SK-N-SH treated with all-trans-retinoic acid at 6 μM for 48 hours (cell line): ENCODE measurements around the gene RPS29.

ENCODE experiments used
- ATAC-seq: fragments of 200-7000 bp; cut with Tn5 transposase; 3 replicates; pipeline ENCODE4 v1.9.1; 2020; ENCODE audit warnings: mild to moderate bottlenecking, moderate library complexity
- ARNTL ChIP-seq: fragments of 450-650 bp; formaldehyde crosslinking; IDR thresholded peaks from 2 replicates; pipeline ENCODE4 v1.5.0; 2020; ENCODE audit warnings: low read depth, mild to moderate bottlenecking, moderate library complexity, borderline replicate concordance
- BACH2 ChIP-seq: fragments of 250-450 bp; sonication (Bioruptor Pico); IDR thresholded peaks from 2 replicates; pipeline ENCODE4 v1.9.0; 2021; ENCODE audit warnings: mild to moderate bottlenecking, borderline replicate concordance
- CSDC2 ChIP-seq: fragments of 250-450 bp; sonication (Bioruptor Pico); IDR thresholded peaks from 2 replicates; pipeline ENCODE4 v1.5.0; 2020; ENCODE audit warnings: mild to moderate bottlenecking, moderate library complexity
- ESRRG ChIP-seq: fragments of 250-450 bp; sonication (Bioruptor Pico); IDR thresholded peaks from 2 replicates; pipeline ENCODE4 v1.6.1; 2021; ENCODE audit warnings: mild to moderate bottlenecking
- GLIS3 ChIP-seq: fragments of 250-450 bp; sonication (Bioruptor Pico); IDR thresholded peaks from 2 replicates; pipeline ENCODE4 v1.5.0; 2020; ENCODE audit warnings: mild to moderate bottlenecking, moderate library complexity
- ISL1 ChIP-seq: fragments of 250-450 bp; sonication (Bioruptor Pico); IDR thresholded peaks from 2 replicates; pipeline ENCODE4 v2.1.2; 2022; ENCODE audit warnings: mild to moderate bottlenecking, moderate library complexity
- OSR1 ChIP-seq: fragments of 250-450 bp; sonication (Bioruptor Pico); IDR thresholded peaks from 2 replicates; pipeline ENCODE4 v1.8.0; 2022; ENCODE audit warnings: moderate library complexity, mild to moderate bottlenecking, inconsistent platforms
- PPARA ChIP-seq: fragments of 250-450 bp; sonication (Bioruptor Pico); IDR thresholded peaks from 2 replicates; pipeline ENCODE4 v1.5.0; 2020; ENCODE audit warnings: mild to moderate bottlenecking, borderline replicate concordance
- RARB ChIP-seq: fragments of 250-450 bp; sonication (Bioruptor Pico); IDR thresholded peaks from 2 replicates; pipeline ENCODE4 v1.8.0; 2021; ENCODE audit warnings: mild to moderate bottlenecking, moderate library complexity
- SNAI2 ChIP-seq: fragments of 250-450 bp; sonication (Bioruptor Pico); IDR thresholded peaks from 2 replicates; pipeline ENCODE4 v1.5.0; 2020; ENCODE audit warnings: mild to moderate bottlenecking, moderate library complexity
- TCF4 ChIP-seq: fragments of 250-450 bp; sonication (Bioruptor Pico); IDR thresholded peaks from 2 replicates; pipeline ENCODE4 v1.8.0; 2021; ENCODE audit warnings: mild to moderate bottlenecking, moderate library complexity, borderline replicate concordance
- ZFP3 ChIP-seq: fragments of 250-450 bp; sonication (Bioruptor Pico); IDR thresholded peaks from 2 replicates; pipeline ENCODE4 v1.5.0; 2020; ENCODE audit warnings: mild to moderate bottlenecking, moderate library complexity
- ZFP30 ChIP-seq: fragments of 450-650 bp; formaldehyde crosslinking; IDR thresholded peaks from 2 replicates; pipeline ENCODE4 v1.5.0; 2022; ENCODE audit warnings: mild to moderate bottlenecking, moderate library complexity
- ZNF565 ChIP-seq: fragments of 450-650 bp; formaldehyde crosslinking; conservative IDR thresholded peaks from 2 replicates; pipeline ENCODE4 v1.5.0; 2020; ENCODE audit warnings: low read depth, mild to moderate bottlenecking, moderate library complexity
- ZNF70 ChIP-seq: fragments of 450-650 bp; formaldehyde crosslinking; IDR thresholded peaks from 2 replicates; pipeline ENCODE4 v1.5.0; 2020; ENCODE audit warnings: mild to moderate bottlenecking, moderate library complexity
- ZNF8 ChIP-seq: fragments of 450-650 bp; formaldehyde crosslinking; IDR thresholded peaks from 2 replicates; pipeline ENCODE4 v1.5.0; 2020; ENCODE audit warnings: mild to moderate bottlenecking, moderate library complexity
- TF ChIP-seq, protein P1 (sequence below): fragments of 250-450 bp; sonication (Bioruptor Pico); IDR thresholded peaks from 2 replicates; pipeline ENCODE4 v1.5.1; 2020; ENCODE audit warnings: low read depth, mild to moderate bottlenecking, moderate library complexity
- TF ChIP-seq, protein P2 (sequence below): fragments of 250-450 bp; sonication (Bioruptor Pico); IDR thresholded peaks from 2 replicates; pipeline ENCODE4 v1.8.0; 2020; ENCODE audit warnings: mild to moderate bottlenecking, moderate library complexity, borderline replicate concordance
- TF ChIP-seq, protein P3 (sequence below): fragments of 250-450 bp; sonication (Bioruptor Pico); IDR thresholded peaks from 2 replicates; pipeline ENCODE4 v1.8.0; 2021; ENCODE audit warnings: low read depth, mild to moderate bottlenecking, moderate library complexity, borderline replicate concordance
- TF ChIP-seq, protein P4 (sequence below): fragments of 250-450 bp; sonication (Bioruptor Pico); IDR thresholded peaks from 2 replicates; pipeline ENCODE4 v1.5.0; 2020; ENCODE audit warnings: mild to moderate bottlenecking, moderate library complexity

The RPS29 gene

DNA sequence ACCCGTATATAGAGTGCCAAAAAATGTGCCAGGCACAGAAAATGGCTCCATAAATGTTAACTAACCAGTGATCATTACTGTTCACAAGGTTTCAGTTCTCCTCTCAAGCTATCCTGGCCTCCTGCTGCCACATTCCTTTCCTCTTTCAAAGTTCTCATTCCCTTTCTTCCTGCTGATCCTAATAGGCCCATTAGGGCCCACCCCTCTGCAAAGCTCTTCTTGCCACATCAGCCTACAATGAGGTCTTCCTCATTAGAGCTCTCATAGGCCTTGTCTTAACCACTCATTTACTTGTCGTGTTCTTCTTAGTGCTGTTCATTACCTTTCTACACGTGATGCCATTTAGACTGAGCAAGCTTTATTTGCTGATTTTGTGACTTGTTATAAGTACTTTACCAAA is 40.5 kb downstream of the RPS29 start:
- TF ChIP-seq SNAI2 (no peak), CSDC2 (no peak), ZFP30 (CRISPR knock-in tag) (no peak)
- TF ChIP-seq, protein P1, sequence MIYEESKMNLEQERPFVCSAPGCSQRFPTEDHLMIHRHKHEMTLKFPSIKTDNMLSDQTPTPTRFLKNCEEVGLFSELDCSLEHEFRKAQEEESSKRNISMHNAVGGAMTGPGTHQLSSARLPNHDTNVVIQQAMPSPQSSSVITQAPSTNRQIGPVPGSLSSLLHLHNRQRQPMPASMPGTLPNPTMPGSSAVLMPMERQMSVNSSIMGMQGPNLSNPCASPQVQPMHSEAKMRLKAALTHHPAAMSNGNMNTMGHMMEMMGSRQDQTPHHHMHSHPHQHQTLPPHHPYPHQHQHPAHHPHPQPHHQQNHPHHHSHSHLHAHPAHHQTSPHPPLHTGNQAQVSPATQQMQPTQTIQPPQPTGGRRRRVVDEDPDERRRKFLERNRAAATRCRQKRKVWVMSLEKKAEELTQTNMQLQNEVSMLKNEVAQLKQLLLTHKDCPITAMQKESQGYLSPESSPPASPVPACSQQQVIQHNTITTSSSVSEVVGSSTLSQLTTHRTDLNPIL = no peak
- ATAC-seq = no peak

GRCh38 chr14:49545071-49545470 is 41.1 kb downstream of the RPS29 start:
- no peak for TF ChIP-seq SNAI2
- no peak for TF ChIP-seq ESRRG (CRISPR knock-in tag)
- TF ChIP-seq, protein P2, sequence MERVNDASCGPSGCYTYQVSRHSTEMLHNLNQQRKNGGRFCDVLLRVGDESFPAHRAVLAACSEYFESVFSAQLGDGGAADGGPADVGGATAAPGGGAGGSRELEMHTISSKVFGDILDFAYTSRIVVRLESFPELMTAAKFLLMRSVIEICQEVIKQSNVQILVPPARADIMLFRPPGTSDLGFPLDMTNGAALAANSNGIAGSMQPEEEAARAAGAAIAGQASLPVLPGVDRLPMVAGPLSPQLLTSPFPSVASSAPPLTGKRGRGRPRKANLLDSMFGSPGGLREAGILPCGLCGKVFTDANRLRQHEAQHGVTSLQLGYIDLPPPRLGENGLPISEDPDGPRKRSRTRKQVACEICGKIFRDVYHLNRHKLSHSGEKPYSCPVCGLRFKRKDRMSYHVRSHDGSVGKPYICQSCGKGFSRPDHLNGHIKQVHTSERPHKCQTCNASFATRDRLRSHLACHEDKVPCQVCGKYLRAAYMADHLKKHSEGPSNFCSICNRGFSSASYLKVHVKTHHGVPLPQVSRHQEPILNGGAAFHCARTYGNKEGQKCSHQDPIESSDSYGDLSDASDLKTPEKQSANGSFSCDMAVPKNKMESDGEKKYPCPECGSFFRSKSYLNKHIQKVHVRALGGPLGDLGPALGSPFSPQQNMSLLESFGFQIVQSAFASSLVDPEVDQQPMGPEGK (CRISPR knock-in tag) = no peak
- no peak for TF ChIP-seq ZFP3 (CRISPR knock-in tag)
- no peak for TF ChIP-seq ZNF565 (CRISPR knock-in tag)
- no peak for TF ChIP-seq TCF4 (CRISPR knock-in tag)
- no peak for TF ChIP-seq RARB
- TF ChIP-seq GLIS3 (CRISPR knock-in tag) = no peak
- TF ChIP-seq, protein P1 = no peak
- no peak for TF ChIP-seq ZNF8 (CRISPR knock-in tag)
- TF ChIP-seq OSR1 = no peak
- no peak for TF ChIP-seq CSDC2
- TF ChIP-seq, protein P3, sequence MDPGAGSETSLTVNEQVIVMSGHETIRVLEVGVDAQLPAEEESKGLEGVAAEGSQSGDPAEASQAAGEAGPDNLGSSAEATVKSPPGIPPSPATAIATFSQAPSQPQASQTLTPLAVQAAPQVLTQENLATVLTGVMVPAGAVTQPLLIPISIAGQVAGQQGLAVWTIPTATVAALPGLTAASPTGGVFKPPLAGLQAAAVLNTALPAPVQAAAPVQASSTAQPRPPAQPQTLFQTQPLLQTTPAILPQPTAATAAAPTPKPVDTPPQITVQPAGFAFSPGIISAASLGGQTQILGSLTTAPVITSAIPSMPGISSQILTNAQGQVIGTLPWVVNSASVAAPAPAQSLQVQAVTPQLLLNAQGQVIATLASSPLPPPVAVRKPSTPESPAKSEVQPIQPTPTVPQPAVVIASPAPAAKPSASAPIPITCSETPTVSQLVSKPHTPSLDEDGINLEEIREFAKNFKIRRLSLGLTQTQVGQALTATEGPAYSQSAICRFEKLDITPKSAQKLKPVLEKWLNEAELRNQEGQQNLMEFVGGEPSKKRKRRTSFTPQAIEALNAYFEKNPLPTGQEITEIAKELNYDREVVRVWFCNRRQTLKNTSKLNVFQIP = no peak
- no peak for TF ChIP-seq PPARA (CRISPR knock-in tag)
- TF ChIP-seq BACH2 (CRISPR knock-in tag) = no peak
- TF ChIP-seq ZNF70 = no peak
- TF ChIP-seq, protein P4, sequence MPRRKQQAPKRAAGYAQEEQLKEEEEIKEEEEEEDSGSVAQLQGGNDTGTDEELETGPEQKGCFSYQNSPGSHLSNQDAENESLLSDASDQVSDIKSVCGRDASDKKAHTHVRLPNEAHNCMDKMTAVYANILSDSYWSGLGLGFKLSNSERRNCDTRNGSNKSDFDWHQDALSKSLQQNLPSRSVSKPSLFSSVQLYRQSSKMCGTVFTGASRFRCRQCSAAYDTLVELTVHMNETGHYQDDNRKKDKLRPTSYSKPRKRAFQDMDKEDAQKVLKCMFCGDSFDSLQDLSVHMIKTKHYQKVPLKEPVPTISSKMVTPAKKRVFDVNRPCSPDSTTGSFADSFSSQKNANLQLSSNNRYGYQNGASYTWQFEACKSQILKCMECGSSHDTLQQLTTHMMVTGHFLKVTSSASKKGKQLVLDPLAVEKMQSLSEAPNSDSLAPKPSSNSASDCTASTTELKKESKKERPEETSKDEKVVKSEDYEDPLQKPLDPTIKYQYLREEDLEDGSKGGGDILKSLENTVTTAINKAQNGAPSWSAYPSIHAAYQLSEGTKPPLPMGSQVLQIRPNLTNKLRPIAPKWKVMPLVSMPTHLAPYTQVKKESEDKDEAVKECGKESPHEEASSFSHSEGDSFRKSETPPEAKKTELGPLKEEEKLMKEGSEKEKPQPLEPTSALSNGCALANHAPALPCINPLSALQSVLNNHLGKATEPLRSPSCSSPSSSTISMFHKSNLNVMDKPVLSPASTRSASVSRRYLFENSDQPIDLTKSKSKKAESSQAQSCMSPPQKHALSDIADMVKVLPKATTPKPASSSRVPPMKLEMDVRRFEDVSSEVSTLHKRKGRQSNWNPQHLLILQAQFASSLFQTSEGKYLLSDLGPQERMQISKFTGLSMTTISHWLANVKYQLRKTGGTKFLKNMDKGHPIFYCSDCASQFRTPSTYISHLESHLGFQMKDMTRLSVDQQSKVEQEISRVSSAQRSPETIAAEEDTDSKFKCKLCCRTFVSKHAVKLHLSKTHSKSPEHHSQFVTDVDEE (CRISPR knock-in tag) = no peak
- TF ChIP-seq ZFP30 (CRISPR knock-in tag) = no peak
- no peak for TF ChIP-seq ARNTL (CRISPR knock-in tag)
- TF ChIP-seq ISL1 = no peak
- TF ChIP-seq, all 23 proteins: peak for 0
- no peak for ATAC-seq

GRCh38 chr14:49541049-49541448 is 45.1 kb downstream of the RPS29 start:
- TF ChIP-seq ZNF8 (CRISPR knock-in tag) = no peak
- TF ChIP-seq, protein P2 (CRISPR knock-in tag) = no peak
- TF ChIP-seq, protein P1 = no peak
- TF ChIP-seq PPARA (CRISPR knock-in tag) = no peak
- ATAC-seq = no peak
